Glomerular visceral epithelial cell (primary cell): Measurements from ENCODE around the gene PRR12.
A peak's percentile ranks its signal among the peaks of the same experiment; 100 is the strongest.

ENCODE experiments used
- DNase-seq: peaks from one replicate; pipeline ENCODE4 v3.0.0-alpha.2; 2016; ENCODE audit errors: extremely low spot score

Gene PRR12, protein sequence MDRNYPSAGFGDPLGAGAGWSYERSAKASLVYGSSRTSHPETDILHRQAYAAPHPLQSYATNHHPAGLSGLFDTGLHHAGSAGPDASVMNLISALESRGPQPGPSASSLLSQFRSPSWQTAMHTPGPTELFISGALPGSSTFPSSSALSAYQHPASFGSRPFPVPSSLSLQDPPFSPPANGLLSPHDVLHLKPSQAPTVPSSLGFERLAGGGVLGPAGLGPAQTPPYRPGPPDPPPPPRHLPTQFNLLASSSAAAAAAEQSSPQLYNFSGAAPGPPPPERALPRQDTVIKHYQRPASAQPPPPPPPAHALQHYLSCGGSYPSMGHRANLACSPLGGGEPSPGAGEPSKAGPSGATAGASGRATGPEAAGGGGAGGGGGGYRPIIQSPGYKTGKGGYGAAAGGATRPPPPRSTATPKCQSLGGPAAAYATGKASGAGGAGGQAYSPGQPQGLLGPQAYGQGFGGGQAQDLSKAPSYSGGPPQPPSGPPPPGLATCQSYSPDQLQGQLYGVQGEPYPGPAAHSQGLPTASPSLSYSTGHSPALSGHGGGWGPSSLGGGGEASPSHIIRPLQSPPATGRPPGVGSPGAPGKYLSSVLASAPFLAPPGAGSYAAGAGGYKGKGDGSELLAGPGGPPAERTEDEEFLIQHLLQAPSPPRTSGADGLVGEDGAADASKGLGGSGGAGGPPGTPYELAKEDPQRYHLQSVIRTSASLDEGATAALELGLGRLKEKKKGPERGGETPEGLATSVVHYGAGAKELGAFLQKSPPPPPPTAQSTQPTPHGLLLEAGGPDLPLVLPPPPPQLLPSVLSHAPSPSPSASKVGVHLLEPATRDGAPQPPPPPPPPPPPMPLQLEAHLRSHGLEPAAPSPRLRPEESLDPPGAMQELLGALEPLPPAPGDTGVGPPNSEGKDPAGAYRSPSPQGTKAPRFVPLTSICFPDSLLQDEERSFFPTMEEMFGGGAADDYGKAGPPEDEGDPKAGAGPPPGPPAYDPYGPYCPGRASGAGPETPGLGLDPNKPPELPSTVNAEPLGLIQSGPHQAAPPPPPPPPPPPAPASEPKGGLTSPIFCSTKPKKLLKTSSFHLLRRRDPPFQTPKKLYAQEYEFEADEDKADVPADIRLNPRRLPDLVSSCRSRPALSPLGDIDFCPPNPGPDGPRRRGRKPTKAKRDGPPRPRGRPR (N-terminal part only)

DNA sequence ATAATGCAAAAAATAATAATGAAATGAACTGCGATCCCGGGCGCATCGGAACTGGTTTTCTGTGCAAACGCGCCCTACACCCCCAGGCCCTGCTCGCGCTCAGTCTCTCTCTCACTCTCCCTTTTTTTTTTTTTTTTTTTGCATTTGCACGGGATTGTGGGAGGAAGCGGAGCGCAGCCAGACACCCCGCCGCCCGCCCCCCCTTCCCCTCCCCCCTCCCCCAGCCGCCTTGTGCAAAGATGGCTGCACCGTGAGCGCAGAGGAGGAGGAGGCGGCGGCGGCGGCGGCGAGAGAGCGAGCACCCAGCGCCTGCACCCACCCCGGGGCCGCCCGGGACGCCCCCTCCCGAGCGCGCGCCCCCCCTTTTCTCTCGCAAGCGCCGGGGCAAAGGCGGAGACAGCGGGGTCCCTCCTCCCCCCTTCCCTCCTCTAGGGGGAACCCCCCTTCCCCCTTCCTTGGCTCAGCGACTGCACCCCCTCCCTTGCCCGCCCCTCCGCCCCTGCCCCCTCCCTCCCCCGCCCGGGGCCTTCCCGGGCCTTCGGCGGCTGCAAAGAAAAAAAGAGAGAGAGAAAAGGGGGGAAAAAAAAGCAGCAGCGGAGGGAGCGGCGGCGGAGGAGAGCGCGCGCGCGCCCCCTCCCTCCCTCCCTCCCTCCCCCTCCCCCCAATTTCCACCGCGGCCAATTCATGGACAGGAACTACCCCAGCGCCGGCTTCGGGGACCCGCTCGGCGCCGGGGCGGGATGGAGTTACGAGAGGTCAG, at the start of gene PRR12:
TSS of gene PRR12 (plus strand) at position 212 of the 760 bp plus-strand sequence. CDS start at position 685, 473 bp downstream.
- DNase-seq, result peak; percentile 85

DNA sequence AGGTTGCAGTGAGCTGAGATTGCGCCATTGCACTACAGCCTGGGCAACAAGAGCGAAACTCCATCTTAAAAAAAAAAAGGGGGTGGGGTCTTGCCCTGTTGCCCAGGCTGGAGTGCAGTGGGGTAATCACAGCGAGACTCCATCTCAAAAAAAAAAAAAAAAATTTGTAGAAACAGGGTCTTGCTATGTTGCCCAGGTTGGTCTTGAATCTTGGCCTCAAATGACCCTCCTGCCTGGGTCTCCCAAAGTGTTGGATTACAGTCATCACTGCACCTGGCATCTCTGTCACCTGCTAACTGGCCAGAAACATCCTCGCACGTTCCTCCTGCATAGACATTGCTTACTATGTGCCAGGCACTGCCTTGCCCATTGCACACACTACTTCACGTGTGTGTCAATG, 49.1 kb upstream of the PRR12 start:
- no peak for DNase-seq

DNA sequence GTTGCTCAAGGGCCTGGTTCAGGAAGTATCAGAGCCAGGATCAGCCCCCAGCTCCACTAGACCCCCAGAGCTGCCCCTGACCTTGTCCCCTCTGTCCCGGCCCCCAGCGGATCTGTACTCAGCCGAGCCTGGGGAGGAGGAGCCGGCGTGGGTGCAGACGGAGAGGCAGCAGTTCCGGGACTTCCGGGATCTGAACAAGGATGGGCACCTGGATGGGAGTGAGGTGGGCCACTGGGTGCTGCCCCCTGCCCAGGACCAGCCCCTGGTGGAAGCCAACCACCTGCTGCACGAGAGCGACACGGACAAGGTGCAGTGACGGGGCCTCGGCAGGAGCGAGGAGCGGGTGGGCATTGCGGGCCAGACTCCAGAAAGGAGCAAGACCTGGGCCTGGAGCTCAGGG, 48.5 kb upstream of the PRR12 start:
- DNase-seq, result no peak

DNA sequence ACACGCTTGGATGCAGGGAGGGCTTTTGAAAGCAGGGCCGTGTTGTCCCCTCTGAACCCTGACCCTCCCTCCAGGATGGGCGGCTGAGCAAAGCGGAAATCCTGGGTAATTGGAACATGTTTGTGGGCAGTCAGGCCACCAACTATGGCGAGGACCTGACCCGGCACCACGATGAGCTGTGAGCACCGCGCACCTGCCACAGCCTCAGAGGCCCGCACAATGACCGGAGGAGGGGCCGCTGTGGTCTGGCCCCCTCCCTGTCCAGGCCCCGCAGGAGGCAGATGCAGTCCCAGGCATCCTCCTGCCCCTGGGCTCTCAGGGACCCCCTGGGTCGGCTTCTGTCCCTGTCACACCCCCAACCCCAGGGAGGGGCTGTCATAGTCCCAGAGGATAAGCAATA, 48.0 kb upstream of the PRR12 start:
- no peak for DNase-seq

DNA sequence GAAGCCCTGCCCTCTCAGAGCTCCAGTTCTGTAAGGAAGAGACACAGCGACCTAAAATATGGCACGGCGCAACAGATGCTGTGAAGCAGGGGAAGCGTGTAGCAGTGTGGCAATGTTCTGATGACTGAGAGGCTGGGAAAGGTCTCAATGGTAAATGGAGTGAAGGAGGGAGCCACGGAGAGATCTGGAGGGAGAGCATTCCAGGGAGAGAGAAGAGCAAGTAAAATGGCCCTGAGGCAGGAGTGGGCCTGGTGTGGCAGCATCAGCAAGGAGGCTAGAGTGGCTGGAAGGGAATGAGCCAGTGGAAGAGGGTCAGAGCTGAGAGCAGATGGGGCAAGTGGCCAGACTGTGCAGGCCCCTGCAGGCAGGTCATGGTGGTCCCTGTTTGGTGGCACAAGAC, 46.8 kb upstream of the PRR12 start:
- DNase-seq, result no peak

DNA sequence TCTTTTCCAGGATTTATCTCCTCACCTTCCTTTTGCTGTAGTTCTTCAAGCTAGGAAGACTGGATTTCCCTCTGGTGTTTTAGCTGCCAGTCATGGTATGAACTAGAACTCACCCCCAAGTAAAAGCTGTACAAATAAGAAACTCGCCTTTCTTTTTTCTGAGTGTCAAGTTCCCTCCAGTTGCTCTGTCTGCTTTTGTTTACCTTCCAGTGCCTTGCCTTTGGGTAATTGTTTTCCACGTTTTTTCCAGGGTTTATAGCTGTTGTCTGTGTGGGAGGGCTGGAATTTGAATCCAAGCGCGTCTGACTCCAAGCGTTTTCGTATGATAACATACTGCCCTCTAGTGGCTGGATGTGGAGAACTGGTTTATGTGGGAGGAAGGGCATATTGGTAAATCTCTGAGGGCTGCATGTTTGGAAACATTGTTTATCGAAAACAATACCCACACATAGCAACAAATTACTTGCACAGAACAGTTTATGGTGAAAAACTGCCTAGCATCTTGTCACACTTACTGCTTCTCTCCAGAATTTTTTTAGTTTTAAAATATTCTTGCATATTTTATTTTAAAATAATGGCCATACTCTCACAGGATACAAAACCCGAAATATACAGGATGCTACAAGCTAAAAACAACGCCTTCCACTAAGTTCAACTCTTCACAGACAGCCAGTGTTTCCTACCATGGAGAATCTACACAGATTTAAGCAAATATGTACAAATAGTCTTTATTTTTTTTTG, 44.0 kb upstream of the PRR12 start:
- peak; percentile 83 for DNase-seq

DNA sequence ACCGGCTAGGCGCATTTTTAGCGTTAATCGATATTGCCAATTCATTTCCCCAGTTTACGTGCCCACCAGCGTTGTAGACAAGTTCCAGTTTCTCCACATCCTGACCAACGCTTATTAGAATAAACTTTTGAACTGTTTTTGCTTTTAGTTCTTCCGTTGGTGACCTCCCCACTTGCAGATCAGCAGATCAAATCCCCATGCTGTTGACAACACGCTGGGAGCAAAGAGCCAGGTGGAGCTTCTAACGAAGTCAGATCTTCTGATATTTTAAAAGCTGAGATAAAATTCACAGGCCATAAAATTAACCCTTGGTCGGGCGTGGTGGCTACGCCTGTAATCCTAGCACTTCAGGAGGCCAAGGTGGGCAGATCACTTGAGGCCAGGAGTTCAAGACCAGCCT, 41.9 kb upstream of the PRR12 start:
- no peak for DNase-seq

DNA sequence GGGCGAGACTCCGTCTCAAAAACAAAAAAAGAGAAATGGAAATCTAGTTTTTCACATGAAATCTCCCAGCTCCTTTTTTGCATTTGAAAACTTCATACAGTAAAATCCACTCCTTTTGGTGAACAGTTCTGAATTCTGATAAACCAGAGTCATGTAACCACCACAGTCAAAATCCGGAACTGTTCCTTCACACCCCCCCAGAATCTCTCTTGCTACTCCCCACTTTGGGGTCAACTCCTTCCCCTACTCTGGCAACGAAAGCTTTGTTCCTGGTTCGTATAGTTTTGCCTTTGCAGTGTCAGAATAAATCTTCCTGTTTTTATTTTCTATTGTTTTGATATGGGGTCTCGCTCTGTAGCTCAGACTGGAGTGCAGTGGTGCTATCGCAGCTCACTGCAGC, 39.5 kb upstream of the PRR12 start:
- DNase-seq, result no peak

DNA sequence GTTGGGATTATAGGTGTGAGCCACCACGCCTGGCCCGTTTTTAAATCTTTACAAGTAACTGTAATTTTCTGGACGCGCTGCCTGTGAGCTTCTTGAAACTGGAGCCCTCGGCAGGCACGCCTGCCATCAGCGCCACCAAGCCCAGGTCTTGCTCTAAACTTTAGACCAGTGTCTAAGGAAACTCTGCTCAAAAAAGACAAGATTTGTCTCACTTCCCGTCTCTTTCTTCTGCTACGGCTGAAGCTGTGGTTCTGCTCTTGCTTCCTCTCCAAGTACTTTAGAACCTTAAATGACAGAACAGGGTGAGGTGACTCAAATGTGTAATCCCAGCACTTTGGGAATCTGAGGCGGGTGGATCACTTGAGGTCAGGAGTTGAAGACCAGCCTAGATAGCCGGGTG, 38.2 kb upstream of the PRR12 start:
- no peak for DNase-seq

DNA sequence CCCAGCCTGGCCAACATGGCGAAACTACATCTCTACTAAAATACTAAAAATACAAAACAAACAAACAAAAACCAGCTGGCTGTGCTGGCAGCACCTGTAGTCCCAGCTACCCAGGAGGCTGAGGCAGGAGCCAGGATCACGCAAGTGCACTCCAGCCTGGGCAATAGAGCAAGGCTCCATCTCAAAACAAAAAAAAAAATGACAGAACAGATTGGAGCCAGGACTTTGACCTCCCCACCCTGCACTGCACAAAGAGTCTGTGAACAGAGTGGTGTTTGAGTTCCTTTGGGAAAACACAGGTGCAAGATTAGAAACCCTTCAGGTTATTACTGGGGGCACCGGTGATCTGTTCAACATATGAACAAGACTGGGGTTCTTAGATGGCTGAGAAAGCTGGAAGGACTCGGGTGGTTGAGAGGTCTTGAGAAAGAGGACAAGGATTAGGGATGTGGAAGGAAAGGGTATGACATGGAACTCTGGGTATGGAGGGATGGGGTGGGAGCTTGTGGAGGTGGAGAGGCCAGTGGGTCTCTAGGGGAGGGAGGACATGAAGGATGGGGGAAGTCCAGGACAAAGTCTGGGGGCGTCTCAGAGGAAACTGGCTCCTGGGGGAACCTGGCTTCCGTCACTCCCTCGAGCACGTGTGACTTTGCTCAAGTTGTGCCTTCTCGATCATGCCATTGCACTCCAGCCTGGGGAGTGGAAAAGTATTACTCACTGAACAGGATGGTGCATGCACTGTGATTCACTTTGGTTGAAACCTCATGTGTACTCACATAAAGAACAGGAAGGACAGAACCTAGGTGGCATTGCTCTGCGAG, 37.3 kb upstream of the PRR12 start:
- DNase-seq, result peak; percentile 17

DNA sequence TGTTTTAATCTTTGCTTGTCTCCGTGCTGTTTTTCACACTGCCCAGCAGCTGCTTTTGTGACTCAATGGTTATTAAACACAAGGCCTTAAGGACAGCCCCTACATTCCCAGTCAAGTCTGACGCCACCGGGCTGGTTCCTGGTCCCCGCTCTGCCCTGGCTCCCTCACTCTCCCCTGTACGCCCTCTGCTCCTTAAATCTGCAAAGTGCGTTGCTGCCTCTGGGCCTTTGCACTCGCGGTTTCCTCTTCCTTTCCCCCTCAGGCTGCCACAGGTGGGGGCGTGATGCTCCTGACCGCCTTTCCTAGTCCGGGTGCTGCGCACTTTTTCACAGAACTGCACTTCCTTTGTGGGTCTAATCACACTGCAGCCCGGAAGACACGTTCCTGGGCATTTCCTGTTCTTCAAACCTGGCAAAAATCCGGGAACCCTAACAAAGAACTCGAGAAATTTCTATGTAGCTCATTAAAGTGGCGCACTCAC, 36.2 kb upstream of the PRR12 start:
- no peak for DNase-seq

DNA sequence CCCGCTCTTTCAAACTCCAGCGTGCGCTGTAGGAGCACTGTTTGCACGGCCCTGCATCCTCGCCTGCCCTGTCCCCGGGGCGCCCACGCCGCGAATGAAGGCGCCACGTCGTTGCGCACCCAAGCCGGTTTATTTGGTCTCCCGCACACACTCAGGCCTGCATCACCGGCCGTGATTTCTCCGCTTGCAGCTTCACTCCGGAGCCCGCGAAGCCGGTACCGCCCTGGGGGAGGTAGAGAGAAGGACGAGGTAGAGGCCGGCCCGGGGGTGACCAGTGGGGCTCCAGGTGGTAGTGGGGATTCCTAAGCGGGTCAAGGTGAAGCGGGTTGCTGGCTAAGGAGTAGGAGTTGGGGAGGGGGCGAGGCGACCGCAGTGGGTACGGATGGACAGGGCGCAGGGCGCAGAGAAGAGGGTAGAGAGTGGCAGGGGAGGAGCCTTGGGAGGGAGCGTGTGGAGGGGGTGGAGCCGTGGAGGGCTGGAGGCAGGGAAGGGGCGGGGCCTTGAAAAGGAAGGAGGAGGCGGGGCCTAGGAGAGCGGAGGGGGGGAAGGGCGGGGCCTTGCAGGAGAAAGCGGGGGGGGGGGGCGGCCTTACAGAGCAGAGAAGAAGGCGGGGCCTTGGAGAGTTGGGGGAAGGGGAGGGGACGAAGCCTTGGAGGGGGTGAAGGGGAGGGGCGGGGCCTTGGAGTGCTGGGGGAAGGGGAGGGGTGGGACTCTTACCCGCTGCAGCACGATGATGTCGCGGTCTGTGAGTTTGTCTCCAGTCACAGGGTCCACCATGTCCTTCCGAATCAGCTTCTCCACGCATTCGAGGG, 35.2 kb upstream of the PRR12 start:
- DNase-seq, result peak; percentile 27

- DNase-seq, result no peak
These were observed 34.3 kb upstream of the PRR12 start for GRCh38 chr19:49556412-49557398.

GRCh38 chr19:49557641-49558325, 33.2 kb upstream of the PRR12 start:
- no peak for DNase-seq

DNA sequence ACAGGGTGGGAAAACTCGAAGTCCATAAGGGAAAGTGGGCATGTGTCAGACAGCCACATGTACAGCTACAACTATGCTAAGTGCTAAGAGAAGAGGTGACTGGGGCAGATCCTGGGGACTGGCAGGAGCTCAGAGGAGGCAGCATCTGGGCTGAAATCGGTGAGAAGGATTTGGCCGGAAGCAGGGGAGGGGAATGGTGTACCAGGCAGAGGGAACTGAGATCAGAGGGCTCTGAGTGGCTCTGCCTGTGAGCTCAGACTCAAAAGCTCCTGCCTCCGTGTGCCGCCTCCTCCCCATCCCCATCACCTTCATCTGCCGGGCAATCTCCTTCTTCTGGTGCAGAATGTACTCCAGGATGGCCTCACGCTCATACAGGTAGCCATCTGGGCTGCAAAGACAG, 32.4 kb upstream of the PRR12 start:
- DNase-seq, result no peak

GRCh38 chr19:49559443-49559842, 31.5 kb upstream of the PRR12 start:
- no peak for DNase-seq

GRCh38 chr19:49559928-49560327, 31.1 kb upstream of the PRR12 start:
- no peak for DNase-seq
